ENCODE data around the gene PACS1.
"Not testable (repeated sequence)": the region's sequence is repeated elsewhere in the genome, so short reads cannot be mapped to it uniquely, and the experiment has no call there.

The PACS1 gene

GRCh38 chr11:66274219-66274618 is 204.1 kb downstream of the PACS1 start:
- Histone ChIP-seq H3K36me3 (replicated peaks; ENCODE audit: insufficient read depth, low read length) (0 out of 2 replicates have a peak, but pooled peaks cover 3% of the 10 kb centered on the region), H2AFZ (ENCODE audit: low read length) (no peak overlapping the region), H3K4me2 (ENCODE audit: low read depth, low read length) (no peak overlapping the region), H3F3A (ENCODE audit: insufficient read depth, low read length) (0 out of 2 replicates have a peak, but pooled peaks cover 5% of the 10 kb centered on the region), H3K27ac (ENCODE audit: low read length) (no peak overlapping the region), H3K9me3 (replicated peaks; ENCODE audit: insufficient read depth, low read length) (no peaks in the 10 kb centered on the region), H3K4me1 (ENCODE audit: low read length) (peaks cover 8% of the 10 kb centered on the region; the same call in 1 of the 2 replicates), H3K79me2 (ENCODE audit: low read length) (peaks cover 27% of the 10 kb centered on the region), H3K4me3 (ENCODE audit: low read length) (no peak overlapping the region), H4K20me1 (ENCODE audit: insufficient read depth, low read length) (no peaks in the 10 kb centered on the region), H3K9me2 (replicated peaks; ENCODE audit: insufficient read depth, low read length) (no peaks in the 10 kb centered on the region), H3K27me3 (replicated peaks; ENCODE audit: insufficient read depth, low read length) (no peaks in the 10 kb centered on the region; the same call in 1 of the 2 replicates), H3K9ac (ENCODE audit: low read length) (no peak overlapping the region)
- TF ChIP-seq CTCF (IDR thresholded peaks at IDR 0.05; ENCODE audit: low read length) (no peak), EZH2phosphoT487 (IDR thresholded peaks at IDR 0.05; ENCODE audit: low read length) (no peak), EZH2 (optimal IDR thresholded peaks at IDR 0.05; ENCODE audit: low read depth, low read length) (no peak)
- DNase-seq = no peak

GRCh38 chr11:66275396-66275795 is 205.3 kb downstream of the PACS1 start:
- Histone ChIP-seq H3K9me2 (replicated peaks; ENCODE audit: insufficient read depth, low read length) (no peaks in the 10 kb centered on the region), H3K27ac (ENCODE audit: low read length) (no peak overlapping the region), H3K36me3 (replicated peaks; ENCODE audit: insufficient read depth, low read length) (0 out of 2 replicates have a peak, but pooled peaks cover 3% of the 10 kb centered on the region), H4K20me1 (ENCODE audit: insufficient read depth, low read length) (no peaks in the 10 kb centered on the region), H3K79me2 (ENCODE audit: low read length) (peaks cover 15% of the 10 kb centered on the region), H3K9ac (ENCODE audit: low read length) (no peak overlapping the region), H3K4me3 (ENCODE audit: low read length) (no peak overlapping the region), H3K4me1 (ENCODE audit: low read length) (no peaks in the 10 kb centered on the region), H3F3A (ENCODE audit: insufficient read depth, low read length) (0 out of 2 replicates have a peak, but pooled peaks cover 2% of the 10 kb centered on the region), H3K4me2 (ENCODE audit: low read depth, low read length) (no peak overlapping the region), H3K9me3 (replicated peaks; ENCODE audit: insufficient read depth, low read length) (no peaks in the 10 kb centered on the region), H2AFZ (ENCODE audit: low read length) (no peak overlapping the region), H3K27me3 (replicated peaks; ENCODE audit: insufficient read depth, low read length) (no peaks in the 10 kb centered on the region; the same call in 1 of the 2 replicates)
- DNase-seq = no peak
- TF ChIP-seq EZH2 (optimal IDR thresholded peaks at IDR 0.05; ENCODE audit: low read depth, low read length) = no peak
- no peak for TF ChIP-seq CTCF (IDR thresholded peaks at IDR 0.05; ENCODE audit: low read length)
- TF ChIP-seq EZH2phosphoT487 (IDR thresholded peaks at IDR 0.05; ENCODE audit: low read length) = no peak

GRCh38 chr11:66275984-66276612 is 206.0 kb downstream of the PACS1 start:
- Histone ChIP-seq H4K20me1 (ENCODE audit: insufficient read depth, low read length) (no peaks in the 10 kb centered on the region), H3F3A (ENCODE audit: insufficient read depth, low read length) (0 out of 2 replicates have a peak, but pooled peaks cover 2% of the 10 kb centered on the region), H2AFZ (ENCODE audit: low read length) (no peak overlapping the region), H3K27me3 (replicated peaks; ENCODE audit: insufficient read depth, low read length) (no peaks in the 10 kb centered on the region; the same call in 1 of the 2 replicates), H3K27ac (ENCODE audit: low read length) (no peak overlapping the region), H3K4me2 (ENCODE audit: low read depth, low read length) (no peak overlapping the region), H3K9me3 (replicated peaks; ENCODE audit: insufficient read depth, low read length) (no peaks in the 10 kb centered on the region), H3K4me1 (ENCODE audit: low read length) (no peaks in the 10 kb centered on the region), H3K9ac (ENCODE audit: low read length) (no peak overlapping the region), H3K79me2 (ENCODE audit: low read length) (peaks cover 8% of the 10 kb centered on the region; the same call in 1 of the 2 replicates), H3K36me3 (replicated peaks; ENCODE audit: insufficient read depth, low read length) (0 out of 2 replicates have a peak, but pooled peaks cover 3% of the 10 kb centered on the region), H3K9me2 (replicated peaks; ENCODE audit: insufficient read depth, low read length) (no peaks in the 10 kb centered on the region), H3K4me3 (ENCODE audit: low read length) (no peak overlapping the region)
- TF ChIP-seq EZH2 (optimal IDR thresholded peaks at IDR 0.05; ENCODE audit: low read depth, low read length) (no peak), EZH2phosphoT487 (IDR thresholded peaks at IDR 0.05; ENCODE audit: low read length) (no peak), CTCF (IDR thresholded peaks at IDR 0.05; ENCODE audit: low read length) (no peak)
- no peak for DNase-seq

- not testable (repeated sequence) for H3K79me2 ChIP-seq (ENCODE audit: low read length); H3K4me2 ChIP-seq (ENCODE audit: low read depth, low read length); H2AFZ ChIP-seq (ENCODE audit: low read length); DNase-seq; H3K27me3 ChIP-seq (replicated peaks; ENCODE audit: insufficient read depth, low read length); H3K9me3 ChIP-seq (replicated peaks; ENCODE audit: insufficient read depth, low read length); H3K27ac ChIP-seq (ENCODE audit: low read length); H3K4me3 ChIP-seq (ENCODE audit: low read length); H3K4me1 ChIP-seq (ENCODE audit: low read length); H3K9me2 ChIP-seq (replicated peaks; ENCODE audit: insufficient read depth, low read length); H3F3A ChIP-seq (ENCODE audit: insufficient read depth, low read length); H3K36me3 ChIP-seq (replicated peaks; ENCODE audit: insufficient read depth, low read length); H4K20me1 ChIP-seq (ENCODE audit: insufficient read depth, low read length); H3K9ac ChIP-seq (ENCODE audit: low read length)
These were observed 206.5 kb downstream of the PACS1 start for GRCh38 chr11:66276619-66277018.

GRCh38 chr11:66277064-66277463 is 207.0 kb downstream of the PACS1 start:
- H3F3A ChIP-seq (ENCODE audit: insufficient read depth, low read length); H3K27ac ChIP-seq (ENCODE audit: low read length); H3K9ac ChIP-seq (ENCODE audit: low read length); H3K9me3 ChIP-seq (replicated peaks; ENCODE audit: insufficient read depth, low read length); H3K79me2 ChIP-seq (ENCODE audit: low read length); H3K9me2 ChIP-seq (replicated peaks; ENCODE audit: insufficient read depth, low read length); H3K27me3 ChIP-seq (replicated peaks; ENCODE audit: insufficient read depth, low read length); DNase-seq; H3K4me1 ChIP-seq (ENCODE audit: low read length); H3K36me3 ChIP-seq (replicated peaks; ENCODE audit: insufficient read depth, low read length); H2AFZ ChIP-seq (ENCODE audit: low read length); H4K20me1 ChIP-seq (ENCODE audit: insufficient read depth, low read length); H3K4me2 ChIP-seq (ENCODE audit: low read depth, low read length); H3K4me3 ChIP-seq (ENCODE audit: low read length): not testable (repeated sequence)

Data from MM.1S (cell line).